COLO668 (cell line): Measurements from ENCODE around the gene SLC4A1.

Experiments
- DNase-seq: peaks from one replicate; lab custom pipeline; 2025; ENCODE audit not compliant: unreplicated experiment; lab: John Stamatoyannopoulos, UW

The SLC4A1 gene

DNA sequence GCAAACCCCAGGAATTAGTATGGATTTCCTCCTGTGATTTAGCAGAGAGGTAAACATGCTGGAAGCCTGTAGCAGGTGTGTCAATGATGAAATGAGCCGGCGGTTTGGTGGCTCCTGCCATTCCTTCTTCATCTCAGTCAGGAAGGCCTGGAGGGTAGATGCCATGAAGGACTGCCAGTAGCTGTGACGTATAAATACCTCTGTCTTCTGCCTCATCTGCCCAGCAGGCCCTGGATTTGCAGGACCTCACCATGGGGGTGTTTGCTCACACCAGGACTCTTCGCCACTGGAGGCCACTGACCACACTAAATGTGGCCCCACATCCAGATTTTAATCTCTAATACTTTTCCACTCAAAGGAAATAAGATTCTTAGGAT, 16.1 kb upstream of the SLC4A1 start:
- DNase-seq = no peak

GRCh38 chr17:44283344-44284023, 15.5 kb upstream of the SLC4A1 start:
- no peak for DNase-seq

DNA sequence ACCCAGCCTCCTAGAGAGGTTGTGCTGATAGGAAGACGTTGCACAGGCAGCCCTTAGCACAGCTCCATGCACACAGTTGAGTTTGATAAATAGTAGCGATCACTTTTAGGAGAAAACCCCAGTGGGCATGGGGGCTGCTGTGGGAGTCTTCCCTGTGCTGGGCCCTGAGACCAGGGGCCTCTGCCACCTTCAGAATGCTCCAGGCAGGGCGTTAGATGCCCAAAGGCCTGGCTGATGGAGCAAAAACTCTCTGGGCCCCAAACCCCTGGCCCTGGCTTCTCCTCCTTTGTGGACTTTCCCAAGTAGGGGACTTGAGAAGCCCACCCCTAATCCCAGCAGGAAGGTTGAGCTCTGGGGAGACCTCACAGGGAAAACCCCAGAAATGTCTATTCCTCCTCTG, 14.3 kb upstream of the SLC4A1 start:
- DNase-seq = no peak

DNA sequence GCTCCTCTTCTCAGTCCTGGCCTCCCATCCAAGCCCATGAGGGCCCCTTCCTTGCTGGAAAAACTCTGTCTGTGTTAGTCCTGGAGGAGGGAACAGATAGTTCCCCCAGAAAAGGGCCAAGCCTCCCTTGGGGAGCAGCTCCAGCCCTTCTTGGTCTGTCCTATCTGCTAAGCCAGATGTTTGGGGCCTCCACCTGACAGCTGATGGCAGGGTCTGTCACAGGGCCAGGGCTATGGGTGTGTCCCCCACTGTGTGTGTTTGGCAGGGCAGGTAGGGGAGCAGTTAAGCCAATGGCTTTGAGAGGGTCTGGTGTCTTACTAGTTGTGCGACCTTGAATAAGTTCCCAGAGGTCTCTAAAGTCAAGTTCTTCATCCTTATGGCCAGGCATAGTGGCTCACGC, 13.6 kb upstream of the SLC4A1 start:
- DNase-seq = no peak

GRCh38 chr17:44280392-44280937, 12.5 kb upstream of the SLC4A1 start:
- no peak for DNase-seq

DNA sequence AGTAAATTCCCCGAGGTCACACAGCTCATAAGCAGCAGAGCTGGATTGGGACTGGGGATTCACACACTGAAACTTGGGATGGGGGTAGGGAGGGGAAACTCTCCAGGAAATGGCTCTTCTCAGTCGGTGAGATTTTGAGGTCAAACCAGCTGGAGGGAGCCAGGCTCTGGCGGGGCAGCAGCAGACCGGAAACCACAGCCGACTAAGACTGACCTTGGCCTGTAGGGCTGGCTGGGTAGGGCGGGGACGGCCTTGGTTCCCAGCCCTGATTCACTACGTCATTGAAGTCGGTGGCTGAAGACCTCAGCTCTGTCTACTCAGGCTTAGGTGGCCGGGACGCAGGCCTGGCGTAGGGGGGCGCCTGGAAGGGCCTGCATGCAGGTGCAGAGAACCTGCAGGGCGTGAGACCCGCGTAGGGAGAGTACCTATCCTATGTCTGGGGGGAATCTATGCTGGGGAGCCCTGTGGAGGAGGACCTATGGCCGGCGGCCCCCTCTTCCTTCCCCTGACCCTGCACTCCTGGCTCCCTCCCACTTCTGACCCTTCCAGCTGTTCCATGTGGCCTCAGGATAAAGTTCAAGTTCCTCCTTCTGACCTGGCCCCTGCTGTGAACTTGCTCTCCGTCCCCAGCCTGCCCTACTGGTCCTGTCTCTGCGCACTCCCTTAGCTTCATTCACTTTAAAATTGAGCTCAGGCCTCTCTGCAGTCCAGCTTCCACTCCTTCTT, 11.9 kb upstream of the SLC4A1 start:
- no peak for DNase-seq

- DNase-seq = no peak
Measured at GRCh38 chr17:44279346-44279665, 11.4 kb upstream of the SLC4A1 start.

- no peak for DNase-seq
Measured at GRCh38 chr17:44277976-44278375, 10.0 kb upstream of the SLC4A1 start.

DNA sequence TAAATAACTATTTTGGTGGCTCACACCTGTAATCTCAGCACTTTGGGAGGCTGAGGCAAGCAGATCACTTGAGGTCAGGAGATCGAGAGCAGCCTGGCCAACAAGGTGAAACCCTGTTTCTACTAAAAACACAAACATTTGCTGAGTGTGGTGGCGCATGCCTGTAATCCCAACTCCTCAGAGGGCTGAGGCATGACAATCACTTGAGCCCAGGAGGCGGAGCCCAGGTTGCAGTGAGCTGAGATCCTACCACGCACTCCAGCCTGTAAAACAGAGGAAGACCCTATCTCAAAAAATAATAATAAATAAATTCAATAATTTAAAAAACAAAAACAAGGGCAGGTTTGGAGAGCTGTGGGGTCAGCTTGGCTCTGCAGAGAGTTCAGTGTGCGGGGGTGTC, 5.7 kb upstream of the SLC4A1 start:
- no peak for DNase-seq

- no peak for DNase-seq
Measured at GRCh38 chr17:44272954-44273353, 5.0 kb upstream of the SLC4A1 start.

- DNase-seq = no peak
Measured at GRCh38 chr17:44272321-44272951, 4.5 kb upstream of the SLC4A1 start.

DNA sequence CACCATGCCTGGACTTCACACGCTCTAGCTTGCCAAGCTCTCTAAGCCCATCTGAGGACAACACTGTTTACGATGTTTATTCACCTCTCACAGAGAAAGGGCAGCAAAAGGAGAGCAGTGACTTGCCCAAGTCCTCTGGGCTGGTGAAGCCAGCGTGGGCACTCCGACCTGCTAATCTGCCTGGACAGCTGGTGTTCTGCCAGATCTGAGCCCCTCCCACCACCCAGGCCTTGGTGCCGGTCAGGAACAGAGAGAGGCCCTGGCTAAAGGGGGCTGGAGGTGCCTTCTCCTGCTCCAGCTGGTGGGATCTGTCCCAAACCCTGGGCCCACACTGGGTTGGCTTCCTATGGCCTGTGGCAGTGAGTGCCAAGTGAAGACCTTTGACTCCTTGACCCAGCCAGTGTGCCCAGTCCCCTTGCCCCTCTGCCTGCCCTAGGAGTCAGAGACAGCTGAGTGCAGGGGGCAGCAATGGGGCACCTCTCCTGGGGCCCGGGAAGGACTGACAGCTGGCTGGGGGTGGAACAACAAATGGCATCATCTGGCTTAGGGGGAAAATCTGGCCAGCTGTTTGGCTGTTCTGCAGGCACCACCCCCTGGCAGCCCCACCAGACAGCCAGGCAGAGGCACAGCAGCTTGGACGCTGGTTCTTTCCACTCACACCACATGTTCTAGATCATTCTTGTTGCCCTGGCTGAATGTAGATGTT, 1.8 kb upstream of the SLC4A1 start:
- no peak for DNase-seq

DNA sequence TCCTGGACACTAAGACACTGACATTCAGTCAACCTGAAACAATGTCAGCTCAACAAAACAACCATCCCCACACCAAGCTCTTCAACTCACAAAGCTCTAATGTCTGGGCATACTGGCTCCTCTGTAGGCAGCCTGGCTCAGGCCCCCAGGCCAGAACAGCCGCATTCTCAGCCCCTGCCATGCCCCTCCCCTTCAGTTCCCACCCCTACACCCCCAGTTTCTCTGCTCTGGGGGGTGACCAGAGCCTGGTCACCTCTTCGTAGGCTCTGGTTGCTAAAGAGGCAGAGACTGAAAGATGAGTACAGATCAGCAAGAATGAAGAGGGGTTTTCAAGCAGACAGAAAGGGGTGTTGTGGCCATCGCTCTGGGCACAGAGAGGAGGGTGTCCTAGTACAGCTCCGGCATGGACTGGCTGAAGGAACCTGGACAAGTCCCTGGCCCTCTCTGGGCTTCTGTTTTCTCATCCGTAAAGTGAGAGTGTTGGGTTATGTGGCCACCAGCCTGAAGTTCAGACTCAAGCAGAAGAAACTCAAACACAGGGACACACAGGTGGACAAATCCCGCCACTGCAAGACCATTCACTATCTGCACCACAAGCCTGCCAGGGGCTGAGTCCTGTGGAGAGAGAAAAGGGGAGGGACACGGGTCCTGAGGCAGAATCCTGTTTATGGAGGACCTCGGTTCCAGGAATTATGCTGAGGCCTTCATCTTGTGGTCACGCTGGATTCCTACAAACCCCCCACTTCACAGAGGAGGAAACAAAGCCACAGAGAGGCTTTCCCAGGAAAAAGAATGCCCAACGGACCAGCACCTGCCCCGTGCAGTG, 987 bp upstream of the SLC4A1 start:
- no peak for DNase-seq

- no peak for DNase-seq
Measured at GRCh38 chr17:44267165-44267455, 825 bp downstream of the SLC4A1 start.

GRCh38 chr17:44266402-44267164, 1.4 kb downstream of the SLC4A1 start:
- no peak for DNase-seq

DNA sequence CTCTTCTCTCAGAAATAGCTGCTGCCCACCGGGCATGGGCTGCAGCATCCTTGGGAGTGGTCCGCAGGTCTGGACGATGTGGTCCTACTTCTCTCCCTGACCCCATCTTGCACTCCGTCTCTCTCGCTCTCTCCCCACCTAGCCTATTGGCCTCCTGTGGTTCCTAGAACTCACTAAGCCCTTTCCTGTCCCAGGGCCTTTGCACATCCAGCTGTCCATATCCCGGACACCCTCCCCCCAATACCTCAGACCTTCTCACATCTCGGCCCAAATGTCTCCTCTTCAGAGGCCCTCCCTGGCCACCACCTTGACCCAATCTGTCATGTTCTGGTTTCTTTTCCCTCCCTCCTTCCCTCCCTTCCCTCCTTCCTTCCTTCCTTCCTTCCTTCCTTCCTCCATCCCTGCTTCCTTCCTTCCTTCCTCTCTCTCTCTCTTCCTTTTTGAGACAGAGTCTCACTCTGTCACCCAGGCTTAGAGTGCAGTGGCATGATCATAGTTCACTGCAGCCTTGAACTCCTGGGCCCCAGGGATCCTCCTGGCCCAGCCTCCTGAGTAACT, 4.5 kb downstream of the SLC4A1 start:
- DNase-seq = no peak

DNA sequence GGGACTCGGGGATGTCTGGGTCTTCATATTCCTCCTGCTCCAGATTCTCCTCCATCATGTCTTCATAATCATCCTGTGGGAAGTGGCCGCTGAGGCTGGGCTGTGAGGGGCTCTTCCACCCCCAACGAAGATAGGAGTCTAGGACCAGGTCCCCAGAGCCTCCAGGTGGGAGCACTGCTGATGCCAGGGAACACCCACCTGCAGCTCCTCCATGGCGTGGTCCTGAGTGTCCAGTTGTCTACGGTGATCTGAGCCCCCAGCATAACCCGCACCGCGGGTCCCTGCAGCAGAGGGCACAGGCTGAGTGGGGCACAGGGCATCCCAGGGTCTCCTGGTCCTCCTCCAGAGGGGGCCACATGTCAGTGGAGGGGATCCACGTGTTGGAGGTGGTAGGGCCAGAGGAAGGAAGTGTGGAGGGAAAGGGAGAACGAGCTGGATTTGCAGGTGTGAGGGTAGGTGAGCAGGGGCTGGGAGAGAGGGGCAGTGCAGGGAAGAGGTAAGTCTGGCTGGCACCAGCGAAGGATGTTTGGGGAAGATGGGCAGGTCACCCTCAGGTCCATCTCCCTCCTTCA, 5.2 kb downstream of the SLC4A1 start:
- no peak for DNase-seq

- no peak for DNase-seq
Measured at GRCh38 chr17:44260296-44260695, 7.6 kb downstream of the SLC4A1 start.

- no peak for DNase-seq
Measured at GRCh38 chr17:44258811-44259351, 9.1 kb downstream of the SLC4A1 start.
